Activated CD4-positive, CD25-positive, alpha-beta regulatory T cell (primary cell): Measurements from ENCODE around the gene SPTY2D1.

ENCODE experiments used
- DNase-seq, 4 experiments: peaks; one replicate each; lab custom pipeline; 2025; lab: John Stamatoyannopoulos, UW

Gene SPTY2D1

DNA sequence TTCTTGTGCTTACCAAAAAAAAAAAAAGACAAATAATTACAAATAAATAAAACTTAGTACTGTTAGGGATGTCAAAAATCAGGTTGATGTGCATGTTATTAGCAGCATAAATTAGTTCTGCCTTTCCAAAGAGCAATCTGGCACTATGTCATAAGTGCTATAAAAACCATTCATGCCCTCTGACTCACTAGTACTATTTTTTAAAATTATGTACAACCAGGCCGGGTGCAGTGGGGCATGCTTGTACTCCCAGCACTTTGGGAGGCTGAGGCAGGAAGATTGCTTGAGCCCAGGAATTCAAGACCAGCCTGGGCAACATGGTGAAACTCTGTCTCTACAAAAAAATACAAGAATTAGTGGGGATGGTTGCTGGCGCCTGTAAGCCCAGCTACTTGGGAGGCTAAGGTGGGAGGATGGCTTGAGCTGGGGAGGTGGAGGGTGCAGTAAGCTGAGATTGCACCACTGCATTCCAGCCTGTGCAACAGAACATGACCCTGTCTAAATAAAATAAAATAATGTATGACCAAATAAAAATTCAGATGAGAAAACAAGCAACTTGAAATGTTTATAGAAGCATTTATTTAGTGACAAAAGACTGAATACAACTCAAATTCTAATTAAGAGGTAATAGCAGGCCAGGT is 70.9 kb downstream of the SPTY2D1 start:
- DNase-seq = no peak
